ENCODE measurements around the gene CSNK1D.

DNA sequence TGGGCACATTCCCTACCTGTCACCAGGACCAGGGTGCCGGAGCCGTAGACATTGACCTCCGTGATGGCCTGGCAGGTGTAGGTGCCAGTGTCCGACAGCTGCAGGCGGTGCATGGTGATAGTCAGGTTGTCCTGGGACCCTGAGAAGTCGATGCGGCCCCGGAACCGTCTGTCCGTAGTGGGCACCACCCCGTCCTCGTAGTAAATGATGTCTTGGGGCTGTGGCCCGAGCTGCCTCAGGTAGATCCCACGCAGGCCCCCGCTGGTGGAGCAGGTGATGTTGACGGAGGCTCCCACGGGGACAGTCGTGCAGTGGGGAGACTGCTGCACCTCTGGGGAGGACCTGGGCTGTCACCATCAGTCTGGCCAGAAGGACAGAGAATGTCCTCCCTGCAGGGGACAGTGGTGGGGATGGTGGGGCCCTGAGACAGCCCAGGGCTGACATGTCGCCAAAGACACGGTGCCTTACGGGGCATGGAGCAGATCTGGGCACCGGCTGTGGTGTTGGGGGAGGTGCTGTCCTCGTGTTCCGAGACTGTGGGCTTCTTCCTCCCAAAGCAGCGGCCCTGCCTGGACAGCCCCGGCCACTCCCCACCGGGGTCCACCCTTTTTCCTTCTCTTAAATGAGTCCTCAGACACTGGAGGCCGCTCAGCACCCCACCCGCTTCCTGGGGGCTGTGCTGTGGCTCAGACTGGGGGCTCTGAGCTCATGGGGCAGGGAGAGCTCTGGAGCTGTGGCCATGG is 43.3 kb upstream of the CSNK1D start:
- TF ChIP-seq, protein P1, sequence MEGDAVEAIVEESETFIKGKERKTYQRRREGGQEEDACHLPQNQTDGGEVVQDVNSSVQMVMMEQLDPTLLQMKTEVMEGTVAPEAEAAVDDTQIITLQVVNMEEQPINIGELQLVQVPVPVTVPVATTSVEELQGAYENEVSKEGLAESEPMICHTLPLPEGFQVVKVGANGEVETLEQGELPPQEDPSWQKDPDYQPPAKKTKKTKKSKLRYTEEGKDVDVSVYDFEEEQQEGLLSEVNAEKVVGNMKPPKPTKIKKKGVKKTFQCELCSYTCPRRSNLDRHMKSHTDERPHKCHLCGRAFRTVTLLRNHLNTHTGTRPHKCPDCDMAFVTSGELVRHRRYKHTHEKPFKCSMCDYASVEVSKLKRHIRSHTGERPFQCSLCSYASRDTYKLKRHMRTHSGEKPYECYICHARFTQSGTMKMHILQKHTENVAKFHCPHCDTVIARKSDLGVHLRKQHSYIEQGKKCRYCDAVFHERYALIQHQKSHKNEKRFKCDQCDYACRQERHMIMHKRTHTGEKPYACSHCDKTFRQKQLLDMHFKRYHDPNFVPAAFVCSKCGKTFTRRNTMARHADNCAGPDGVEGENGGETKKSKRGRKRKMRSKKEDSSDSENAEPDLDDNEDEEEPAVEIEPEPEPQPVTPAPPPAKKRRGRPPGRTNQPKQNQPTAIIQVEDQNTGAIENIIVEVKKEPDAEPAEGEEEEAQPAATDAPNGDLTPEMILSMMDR (conservative IDR thresholded peaks at IDR 0.05; ENCODE audit: low read length), result no peak
- TF ChIP-seq EZH2phosphoT487 (IDR thresholded peaks at IDR 0.05; ENCODE audit: borderline replicate concordance), result no peak
